ENCODE results near the gene PIAS1.
A peak's percentile ranks its signal among the peaks of the same experiment; 100 is the strongest.
"Not testable (repeated sequence)": the region's sequence is repeated elsewhere in the genome, so short reads cannot be mapped to it uniquely, and the experiment has no call there.

PIAS1 gene

DNA sequence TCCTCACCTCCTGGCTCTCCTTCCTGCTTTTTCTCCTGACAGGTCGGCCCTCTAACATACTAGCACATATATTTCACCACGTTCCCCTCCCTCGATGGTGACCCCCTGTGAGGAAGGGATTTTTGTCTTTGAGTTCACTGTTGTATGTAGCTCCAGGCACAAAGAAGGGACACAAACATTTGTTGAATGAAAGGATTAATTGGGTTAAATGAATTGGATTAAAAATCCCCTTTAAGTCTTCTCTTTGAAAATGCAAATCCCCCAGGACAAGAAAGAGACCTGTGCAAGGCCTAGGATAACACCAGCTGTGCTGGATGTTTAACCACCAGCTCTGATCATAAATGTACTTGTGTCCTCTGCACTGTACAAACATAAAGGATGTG is 147.8 kb downstream of the PIAS1 start:
- ChIA-PET CTCF (interaction anchor here (2.2 kb wide), 1 partner anchor 10 kb away, joined by 9 read pairs; no protein-coding TSS in a partner anchor), POLR2A (no interaction called here)
- Histone ChIP-seq H3K27ac (ENCODE audit: extremely low read depth, low read depth, low read length) (no peak overlapping the region), H3K9me3 (ENCODE audit: control insufficient read depth, insufficient read depth, low read depth, low read length) (no peaks in the 10 kb centered on the region), H3K4me1 (ENCODE audit: control insufficient read depth, insufficient read depth, low read length) (no peaks in the 10 kb centered on the region), H3K36me3 (ENCODE audit: control insufficient read depth in 2 of 2, insufficient read depth in 1 of 2, low read length in 2 of 2) (peaks cover 0 to 11% of the 10 kb centered on the region in 2 experiments; a peak in 2 of 3 replicates), H3K4me3 (ENCODE audit: low read depth, low read length) (no peak overlapping the region)
- peak; percentile 3; the same call in 1 of the 2 replicates for TF ChIP-seq ZIC2 (tag by site-specific recombination; IDR thresholded peaks at IDR 0.05)
- no peak for TF ChIP-seq ZNF677 (tag by site-specific recombination; IDR thresholded peaks at IDR 0.05)

DNA sequence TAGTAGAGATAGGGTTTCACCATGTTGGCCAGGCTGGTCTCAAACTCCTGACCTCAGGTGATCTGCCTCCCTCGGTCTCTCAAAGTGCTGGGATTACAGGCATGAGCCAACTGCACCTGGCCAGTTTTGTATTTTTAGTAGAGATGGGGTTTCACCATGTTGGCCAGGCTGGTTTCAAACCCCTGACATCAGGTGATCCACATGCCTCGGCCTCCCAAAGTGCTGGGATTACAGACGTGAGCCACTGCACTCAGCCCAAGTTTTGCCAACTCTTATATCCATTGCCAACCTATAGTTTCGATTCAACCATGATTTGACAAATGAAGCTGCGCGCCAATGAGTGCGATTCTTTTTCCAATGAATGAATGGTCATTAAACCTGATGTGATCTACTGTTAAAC is 148.9 kb downstream of the PIAS1 start:
- CTCF ChIA-PET, result interaction anchor here (0.6 to 2.2 kb wide), 3 partner anchors 9 to 50 kb away, joined by 3 to 9 read pairs (median 4); no protein-coding TSS in a partner anchor
- H3K27ac ChIP-seq (ENCODE audit: extremely low read depth, low read depth, low read length); H3K36me3 ChIP-seq (ENCODE audit: control insufficient read depth in 2 of 2, insufficient read depth in 1 of 2, low read length in 2 of 2); POLR2A ChIA-PET; H3K4me1 ChIP-seq (ENCODE audit: control insufficient read depth, insufficient read depth, low read length); H3K4me3 ChIP-seq (ENCODE audit: low read depth, low read length); H3K9me3 ChIP-seq (ENCODE audit: control insufficient read depth, insufficient read depth, low read depth, low read length): not testable (repeated sequence)

DNA sequence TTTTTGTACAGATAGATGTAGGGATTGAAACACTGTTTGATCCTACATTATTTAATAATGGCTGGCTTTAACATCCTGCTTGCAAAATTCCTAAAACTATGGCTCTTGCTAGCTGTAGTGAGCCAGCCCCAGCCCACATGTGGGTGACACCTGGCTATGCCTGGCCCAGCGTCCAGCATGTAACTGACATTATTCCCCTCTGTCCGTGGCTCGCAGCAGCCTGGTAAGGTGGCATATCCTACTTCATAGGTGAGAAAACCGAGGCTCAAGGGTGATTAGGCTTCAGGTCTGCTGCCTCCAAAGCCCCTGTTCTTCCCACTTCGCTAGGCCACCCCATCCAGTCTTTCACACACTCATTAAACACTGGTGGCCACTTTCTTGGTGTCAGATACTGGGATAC is 149.4 kb downstream of the PIAS1 start:
- TF ChIP-seq ZNF521 (tag by site-specific recombination; IDR thresholded peaks at IDR 0.05) (no peak), ZNF23 (tag by site-specific recombination; IDR thresholded peaks at IDR 0.05; ENCODE audit: borderline replicate concordance) (no peak), ZNF391 (tag by site-specific recombination; IDR thresholded peaks at IDR 0.05; ENCODE audit: borderline replicate concordance, low read depth) (no peak), ZNF184 (tag by site-specific recombination; IDR thresholded peaks at IDR 0.05) (no peak), ZNF266 (tag by site-specific recombination; IDR thresholded peaks at IDR 0.05; ENCODE audit: low read depth) (no peak), ZNF16 (tag by site-specific recombination; IDR thresholded peaks at IDR 0.05; ENCODE audit: low read depth) (no peak), ZNF623 (tag by site-specific recombination; IDR thresholded peaks at IDR 0.05) (no peak), WT1 (tag by site-specific recombination; IDR thresholded peaks at IDR 0.05) (no peak), ZBTB7A (tag by site-specific recombination; IDR thresholded peaks at IDR 0.05; ENCODE audit: low read depth) (no peak), ZNF19 (tag by site-specific recombination; IDR thresholded peaks at IDR 0.05; ENCODE audit: low read depth) (no peak)
- TF ChIP-seq, protein P1, sequence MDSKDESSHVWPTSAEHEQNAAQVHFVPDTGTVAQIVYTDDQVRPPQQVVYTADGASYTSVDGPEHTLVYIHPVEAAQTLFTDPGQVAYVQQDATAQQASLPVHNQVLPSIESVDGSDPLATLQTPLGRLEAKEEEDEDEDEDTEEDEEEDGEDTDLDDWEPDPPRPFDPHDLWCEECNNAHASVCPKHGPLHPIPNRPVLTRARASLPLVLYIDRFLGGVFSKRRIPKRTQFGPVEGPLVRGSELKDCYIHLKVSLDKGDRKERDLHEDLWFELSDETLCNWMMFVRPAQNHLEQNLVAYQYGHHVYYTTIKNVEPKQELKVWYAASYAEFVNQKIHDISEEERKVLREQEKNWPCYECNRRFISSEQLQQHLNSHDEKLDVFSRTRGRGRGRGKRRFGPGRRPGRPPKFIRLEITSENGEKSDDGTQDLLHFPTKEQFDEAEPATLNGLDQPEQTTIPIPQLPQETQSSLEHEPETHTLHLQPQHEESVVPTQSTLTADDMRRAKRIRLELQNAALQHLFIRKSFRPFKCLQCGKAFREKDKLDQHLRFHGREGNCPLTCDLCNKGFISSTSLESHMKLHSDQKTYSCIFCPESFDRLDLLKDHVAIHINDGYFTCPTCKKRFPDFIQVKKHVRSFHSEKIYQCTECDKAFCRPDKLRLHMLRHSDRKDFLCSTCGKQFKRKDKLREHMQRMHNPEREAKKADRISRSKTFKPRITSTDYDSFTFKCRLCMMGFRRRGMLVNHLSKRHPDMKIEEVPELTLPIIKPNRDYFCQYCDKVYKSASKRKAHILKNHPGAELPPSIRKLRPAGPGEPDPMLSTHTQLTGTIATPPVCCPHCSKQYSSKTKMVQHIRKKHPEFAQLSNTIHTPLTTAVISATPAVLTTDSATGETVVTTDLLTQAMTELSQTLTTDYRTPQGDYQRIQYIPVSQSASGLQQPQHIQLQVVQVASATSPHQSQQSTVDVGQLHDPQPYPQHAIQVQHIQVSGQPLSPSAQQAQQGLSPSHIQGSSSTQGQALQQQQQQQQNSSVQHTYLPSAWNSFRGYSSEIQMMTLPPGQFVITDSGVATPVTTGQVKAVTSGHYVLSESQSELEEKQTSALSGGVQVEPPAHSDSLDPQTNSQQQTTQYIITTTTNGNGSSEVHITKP (tag by site-specific recombination; IDR thresholded peaks at IDR 0.05), result no peak
- TF ChIP-seq, protein P2, sequence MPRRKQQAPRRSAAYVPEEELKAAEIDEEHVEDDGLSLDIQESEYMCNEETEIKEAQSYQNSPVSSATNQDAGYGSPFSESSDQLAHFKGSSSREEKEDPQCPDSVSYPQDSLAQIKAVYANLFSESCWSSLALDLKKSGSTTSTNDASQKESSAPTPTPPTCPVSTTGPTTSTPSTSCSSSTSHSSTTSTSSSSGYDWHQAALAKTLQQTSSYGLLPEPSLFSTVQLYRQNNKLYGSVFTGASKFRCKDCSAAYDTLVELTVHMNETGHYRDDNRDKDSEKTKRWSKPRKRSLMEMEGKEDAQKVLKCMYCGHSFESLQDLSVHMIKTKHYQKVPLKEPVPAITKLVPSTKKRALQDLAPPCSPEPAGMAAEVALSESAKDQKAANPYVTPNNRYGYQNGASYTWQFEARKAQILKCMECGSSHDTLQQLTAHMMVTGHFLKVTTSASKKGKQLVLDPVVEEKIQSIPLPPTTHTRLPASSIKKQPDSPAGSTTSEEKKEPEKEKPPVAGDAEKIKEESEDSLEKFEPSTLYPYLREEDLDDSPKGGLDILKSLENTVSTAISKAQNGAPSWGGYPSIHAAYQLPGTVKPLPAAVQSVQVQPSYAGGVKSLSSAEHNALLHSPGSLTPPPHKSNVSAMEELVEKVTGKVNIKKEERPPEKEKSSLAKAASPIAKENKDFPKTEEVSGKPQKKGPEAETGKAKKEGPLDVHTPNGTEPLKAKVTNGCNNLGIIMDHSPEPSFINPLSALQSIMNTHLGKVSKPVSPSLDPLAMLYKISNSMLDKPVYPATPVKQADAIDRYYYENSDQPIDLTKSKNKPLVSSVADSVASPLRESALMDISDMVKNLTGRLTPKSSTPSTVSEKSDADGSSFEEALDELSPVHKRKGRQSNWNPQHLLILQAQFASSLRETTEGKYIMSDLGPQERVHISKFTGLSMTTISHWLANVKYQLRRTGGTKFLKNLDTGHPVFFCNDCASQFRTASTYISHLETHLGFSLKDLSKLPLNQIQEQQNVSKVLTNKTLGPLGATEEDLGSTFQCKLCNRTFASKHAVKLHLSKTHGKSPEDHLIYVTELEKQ (tag by site-specific recombination; IDR thresholded peaks at IDR 0.05; ENCODE audit: borderline replicate concordance), result no peak
- TF ChIP-seq, protein P3, sequence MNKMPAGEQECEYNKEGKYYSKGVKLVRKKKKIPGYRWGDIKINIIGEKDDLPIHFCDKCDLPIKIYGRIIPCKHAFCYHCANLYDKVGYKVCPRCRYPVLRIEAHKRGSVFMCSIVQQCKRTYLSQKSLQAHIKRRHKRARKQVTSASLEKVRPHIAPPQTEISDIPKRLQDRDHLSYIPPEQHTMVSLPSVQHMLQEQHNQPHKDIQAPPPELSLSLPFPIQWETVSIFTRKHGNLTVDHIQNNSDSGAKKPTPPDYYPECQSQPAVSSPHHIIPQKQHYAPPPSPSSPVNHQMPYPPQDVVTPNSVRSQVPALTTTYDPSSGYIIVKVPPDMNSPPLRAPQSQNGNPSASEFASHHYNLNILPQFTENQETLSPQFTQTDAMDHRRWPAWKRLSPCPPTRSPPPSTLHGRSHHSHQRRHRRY (tag by site-specific recombination; IDR thresholded peaks at IDR 0.05), result no peak
- TF ChIP-seq, protein P4, sequence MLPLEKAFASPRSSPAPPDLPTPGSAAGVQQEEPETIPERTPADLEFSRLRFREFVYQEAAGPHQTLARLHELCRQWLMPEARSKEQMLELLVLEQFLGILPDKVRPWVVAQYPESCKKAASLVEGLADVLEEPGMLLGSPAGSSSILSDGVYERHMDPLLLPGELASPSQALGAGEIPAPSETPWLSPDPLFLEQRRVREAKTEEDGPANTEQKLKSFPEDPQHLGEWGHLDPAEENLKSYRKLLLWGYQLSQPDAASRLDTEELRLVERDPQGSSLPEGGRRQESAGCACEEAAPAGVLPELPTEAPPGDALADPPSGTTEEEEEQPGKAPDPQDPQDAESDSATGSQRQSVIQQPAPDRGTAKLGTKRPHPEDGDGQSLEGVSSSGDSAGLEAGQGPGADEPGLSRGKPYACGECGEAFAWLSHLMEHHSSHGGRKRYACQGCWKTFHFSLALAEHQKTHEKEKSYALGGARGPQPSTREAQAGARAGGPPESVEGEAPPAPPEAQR (tag by site-specific recombination; IDR thresholded peaks at IDR 0.05), result no peak
- H3K4me1 ChIP-seq (ENCODE audit: control insufficient read depth, insufficient read depth, low read length), result no peaks in the 10 kb centered on the region
- ChIA-PET POLR2A (no interaction called here), CTCF (interaction anchor here (0.6 to 2.2 kb wide), 2 partner anchors 8 to 50 kb away, joined by 4 to 9 read pairs; no protein-coding TSS in a partner anchor)
- peaks cover 0 to 12% of the 10 kb centered on the region in 2 experiments; a peak in 2 of 3 replicates for H3K36me3 ChIP-seq (ENCODE audit: control insufficient read depth in 2 of 2, insufficient read depth in 1 of 2, low read length in 2 of 2)
- no peaks in the 10 kb centered on the region for H3K9me3 ChIP-seq (ENCODE audit: control insufficient read depth, insufficient read depth, low read depth, low read length)
- H3K27ac ChIP-seq (ENCODE audit: extremely low read depth, low read depth, low read length), result no peak overlapping the region
- no peak overlapping the region for H3K4me3 ChIP-seq (ENCODE audit: low read depth, low read length)

All from HEK293 (cell line).